Mucosa of descending colon (tissue), 3 donors: ENCODE data around the gene PLA2G1B. TPM values are rescaled to one million over a fixed set of nuclear protein-coding genes. Genes with fewer than 3 reads are reported as not detected.

ENCODE experiments used
- ATAC-seq: fragments of 200-7000 bp; cut with Tn5 transposase; one replicate; pipeline ENCODE4 v1.9.1; 2020; ENCODE audit warnings: mild to moderate bottlenecking, moderate library complexity
- DNase-seq, 3 donors: peaks; one replicate each; pipeline ENCODE4 v3.0.0-alpha.2; 2020
- H3K36me3 ChIP-seq: fragments of 200-600 bp; one replicate; pipeline ENCODE4 v1.8.0; 2021; ENCODE audit warnings: low read depth, mild to moderate bottlenecking
- H3K4me1 ChIP-seq: fragments of 200-600 bp; one replicate; pipeline ENCODE4 v1.8.0; 2021; ENCODE audit warnings: low read depth, mild to moderate bottlenecking
- H3K4me3 ChIP-seq: fragments of 200-600 bp; one replicate; pipeline ENCODE4 v1.8.0; 2021; ENCODE audit warnings: mild to moderate bottlenecking
- H3K9me3 ChIP-seq: fragments of 200-600 bp; one replicate; pipeline ENCODE4 v1.8.0; 2021; ENCODE audit warnings: mild to moderate bottlenecking
- intact Hi-C, 2 donors: fragments of 100-400 bp; cut with DNase I in 1 of 2; cut with micrococcal nuclease in 1 of 2; formaldehyde crosslinking; loops; one replicate each; pipeline versions ENCODE4 v1.11.0 to v1.11.1; 2022; cut with DNase I, micrococcal nuclease
- total RNA-seq, 3 donors: library from RNA; stranded (reverse); fragmentation: NEBNext Ultra II Directional in 2 of 3; extraction: Animal tissue kit (Norgen Biotek cat#: 25700) in 2 of 3; gene quantifications; one replicate each; pipeline versions ENCODE4 v1.2.1 to v1.2.4, GENCODE V29; 2021 to 2023
- TF ChIP-seq, protein P1 (sequence below): fragments of 200-600 bp; IDR thresholded peaks from one replicate; pipeline ENCODE4 v1.8.0; 2022; ENCODE audit warnings: antibody characterized with exemption, mild to moderate bottlenecking
- donor health status: DM: no; HTN: no; CAD: no; lungs with moderate emphysema.
- donor health status: DM: no; HTN: no; CAD: no.
- donor health status: DM: no; HTN: yes; CAD: no.

The PLA2G1B gene
- total RNA-seq, 3 donors from 2014 or later = not detected

DNA sequence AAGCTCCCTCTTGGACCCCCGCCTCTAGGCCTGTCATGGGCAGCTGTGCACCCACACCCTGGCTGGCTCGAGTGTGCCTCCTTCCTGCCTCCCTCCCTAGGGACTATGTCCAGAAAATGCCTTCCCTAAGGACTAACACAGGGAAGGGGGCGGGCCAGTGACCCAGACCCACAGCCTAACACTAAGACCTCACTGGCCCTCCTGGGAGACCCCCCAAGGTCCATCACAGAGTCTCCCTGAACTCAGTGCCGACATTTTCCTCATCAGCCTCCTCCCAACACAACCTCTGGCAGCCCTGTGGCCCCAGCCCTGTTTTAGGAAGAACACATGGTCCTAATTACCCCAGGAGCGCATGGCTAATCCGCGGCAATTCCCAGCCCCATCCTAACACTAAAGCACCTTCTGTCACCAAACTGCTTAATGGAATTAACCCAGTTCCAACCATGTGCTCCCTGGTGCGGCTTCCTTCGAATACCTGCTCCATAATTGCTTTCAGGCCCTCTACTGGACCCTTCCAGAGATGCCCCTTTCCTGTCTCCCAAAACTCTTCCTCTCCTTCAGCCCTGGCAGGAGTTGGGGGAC is 35.8 kb upstream of the PLA2G1B start:
- TF ChIP-seq, protein P1, sequence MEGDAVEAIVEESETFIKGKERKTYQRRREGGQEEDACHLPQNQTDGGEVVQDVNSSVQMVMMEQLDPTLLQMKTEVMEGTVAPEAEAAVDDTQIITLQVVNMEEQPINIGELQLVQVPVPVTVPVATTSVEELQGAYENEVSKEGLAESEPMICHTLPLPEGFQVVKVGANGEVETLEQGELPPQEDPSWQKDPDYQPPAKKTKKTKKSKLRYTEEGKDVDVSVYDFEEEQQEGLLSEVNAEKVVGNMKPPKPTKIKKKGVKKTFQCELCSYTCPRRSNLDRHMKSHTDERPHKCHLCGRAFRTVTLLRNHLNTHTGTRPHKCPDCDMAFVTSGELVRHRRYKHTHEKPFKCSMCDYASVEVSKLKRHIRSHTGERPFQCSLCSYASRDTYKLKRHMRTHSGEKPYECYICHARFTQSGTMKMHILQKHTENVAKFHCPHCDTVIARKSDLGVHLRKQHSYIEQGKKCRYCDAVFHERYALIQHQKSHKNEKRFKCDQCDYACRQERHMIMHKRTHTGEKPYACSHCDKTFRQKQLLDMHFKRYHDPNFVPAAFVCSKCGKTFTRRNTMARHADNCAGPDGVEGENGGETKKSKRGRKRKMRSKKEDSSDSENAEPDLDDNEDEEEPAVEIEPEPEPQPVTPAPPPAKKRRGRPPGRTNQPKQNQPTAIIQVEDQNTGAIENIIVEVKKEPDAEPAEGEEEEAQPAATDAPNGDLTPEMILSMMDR = no peak
- ATAC-seq (no peak), DNase-seq (no peak)
- intact Hi-C loops = no loop called here
- H3K4me1 ChIP-seq = peaks cover 33% of the 10 kb centered on the region
- no peaks in the 10 kb centered on the region for H3K9me3 ChIP-seq
- no peaks in the 10 kb centered on the region for H3K36me3 ChIP-seq
- H3K4me3 ChIP-seq = no peak overlapping the region

DNA sequence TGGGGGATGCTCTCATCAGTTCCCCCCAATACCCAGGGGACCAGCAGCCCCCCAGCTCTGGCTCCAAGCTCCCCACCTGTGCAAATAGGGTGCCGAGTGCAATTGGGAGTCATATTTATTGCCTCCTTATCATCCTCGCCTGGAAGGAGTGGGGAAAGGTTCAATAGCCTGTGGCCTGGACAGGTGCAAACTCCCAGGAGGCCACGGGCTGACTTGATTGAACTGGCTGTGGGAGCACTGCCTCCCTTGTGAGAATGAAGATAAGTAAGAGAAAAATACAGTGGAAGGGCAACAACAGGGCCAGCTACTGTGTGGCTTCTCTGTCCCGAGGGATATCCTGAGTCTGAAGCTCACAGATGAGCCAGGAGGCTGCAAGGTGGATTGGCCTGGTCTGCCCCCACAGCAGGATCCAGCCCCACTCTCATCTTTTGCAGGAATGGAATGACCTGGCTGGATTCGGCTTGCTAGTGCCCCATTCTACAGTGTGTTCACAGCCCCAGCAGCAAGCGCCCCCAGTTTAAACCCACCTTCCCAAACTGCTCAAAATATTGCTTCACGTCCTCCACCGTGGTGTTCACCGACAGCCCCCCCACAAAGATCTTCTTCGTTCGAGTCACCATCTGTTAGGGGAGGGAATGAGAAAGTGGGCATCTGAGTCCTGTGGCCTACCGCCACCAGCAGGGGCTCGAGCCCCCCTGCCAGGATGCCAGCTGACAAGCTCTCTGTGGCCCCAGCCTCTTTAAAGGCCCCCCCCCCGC is 35.1 kb upstream of the PLA2G1B start:
- TF ChIP-seq, protein P1 = no peak
- no peak for DNase-seq
- ATAC-seq = no peak
- H3K9me3 ChIP-seq = no peaks in the 10 kb centered on the region
- no peak overlapping the region for H3K4me3 ChIP-seq
- intact Hi-C loops = no loop called here
- no peaks in the 10 kb centered on the region for H3K36me3 ChIP-seq
- peaks cover 26% of the 10 kb centered on the region for H3K4me1 ChIP-seq

- TF ChIP-seq, protein P1 = no peak
- Histone ChIP-seq H3K36me3 (no peaks in the 10 kb centered on the region), H3K9me3 (no peaks in the 10 kb centered on the region), H3K4me3 (no peak overlapping the region), H3K4me1 (peaks cover 26% of the 10 kb centered on the region)
- DNase-seq (no peak), ATAC-seq (no peak)
- intact Hi-C loops = no loop called here
Measured at GRCh38 chr12:120361506-120362208, 34.1 kb upstream of the PLA2G1B start.

DNA sequence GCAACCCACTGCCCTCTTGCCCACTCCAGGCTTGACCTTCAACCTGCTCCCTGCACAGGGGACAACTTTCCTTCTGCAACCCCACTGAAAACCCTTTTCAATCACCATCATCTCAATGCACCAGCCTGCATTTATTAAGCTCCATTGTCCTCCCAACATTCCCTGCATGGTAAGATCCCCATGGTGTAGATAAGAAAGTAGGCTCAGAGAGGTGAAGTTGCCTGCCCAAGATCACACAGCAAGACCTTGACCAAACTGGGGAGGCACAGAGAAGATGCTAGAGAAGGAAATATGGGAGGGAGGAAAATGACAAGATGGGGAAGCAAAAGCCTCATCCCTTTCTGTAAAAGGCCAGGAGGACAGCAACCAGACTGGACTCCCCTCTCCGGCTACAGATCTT is 31.5 kb upstream of the PLA2G1B start:
- TF ChIP-seq, protein P1 = no peak
- intact Hi-C loops = loop anchor here in 1 of 2 donors (5.0 kb wide), 1 partner anchor 73 kb away; no protein-coding TSS in a partner anchor
- no peaks in the 10 kb centered on the region for H3K9me3 ChIP-seq
- H3K36me3 ChIP-seq = no peaks in the 10 kb centered on the region
- peaks cover 6% of the 10 kb centered on the region for H3K4me1 ChIP-seq
- no peak overlapping the region for H3K4me3 ChIP-seq
- no peak for ATAC-seq
- DNase-seq = no peak

- intact Hi-C loops = loop anchor here in 1 of 2 donors (5.0 kb wide), 1 partner anchor 74 kb away; no protein-coding TSS in a partner anchor
- Histone ChIP-seq H3K4me1 (peaks cover 6% of the 10 kb centered on the region), H3K4me3 (no peak overlapping the region), H3K9me3 (no peaks in the 10 kb centered on the region), H3K36me3 (no peaks in the 10 kb centered on the region)
- no peak for DNase-seq
- TF ChIP-seq, protein P1 = no peak
- ATAC-seq = no peak
Measured at GRCh38 chr12:120358412-120359100, 31.0 kb upstream of the PLA2G1B start.
